ENCODE measurements around the gene UNC45A.

The UNC45A gene

GRCh38 chr15:90959028-90959595 is 24.0 kb downstream of the UNC45A start:
- no peak for DNase-seq (ENCODE audit: low read depth in 3 of 3, low spot score in 1 of 3)

- DNase-seq (ENCODE audit: low read depth in 3 of 3, low spot score in 1 of 3): no peak
Observed at GRCh38 chr15:90959894-90960293, 24.8 kb downstream of the UNC45A start.

DNA sequence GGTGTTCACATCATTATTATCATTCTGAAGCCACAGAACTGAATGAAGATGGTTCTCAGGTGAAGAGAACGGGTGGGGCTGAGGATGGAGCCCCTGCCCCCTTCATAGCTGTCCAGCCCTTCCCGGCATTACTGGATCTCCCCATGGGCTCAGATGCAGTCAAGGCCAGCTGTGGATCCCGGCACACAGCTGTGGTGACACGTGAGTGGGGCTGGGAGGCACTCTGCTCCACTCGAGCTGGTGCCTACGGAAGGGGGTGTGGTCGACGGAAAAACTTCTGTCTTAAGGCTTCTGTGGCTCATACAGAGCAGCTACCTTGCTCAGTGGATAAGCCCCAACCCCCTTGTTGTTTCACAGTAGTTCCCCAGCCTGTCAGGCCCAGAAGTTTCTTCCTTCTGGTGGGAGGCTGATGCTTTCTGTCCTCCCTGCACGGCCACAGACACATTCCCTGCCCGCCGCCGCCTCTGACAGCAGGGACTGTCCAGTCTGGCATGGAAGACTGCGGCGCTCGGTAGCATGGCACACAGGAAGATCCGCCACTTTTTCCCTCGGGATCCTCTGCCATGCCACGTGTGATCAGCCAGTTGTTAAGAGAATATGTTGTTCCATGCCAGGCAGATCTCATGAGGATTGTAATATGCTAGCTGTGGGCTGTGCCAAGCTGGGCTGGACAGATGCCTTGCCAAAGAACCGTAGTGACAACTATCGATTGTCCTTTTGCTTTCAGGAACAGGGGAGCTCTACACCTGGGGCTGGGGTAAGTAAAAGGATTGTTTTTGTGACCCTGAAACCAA is 25.4 kb downstream of the UNC45A start:
- no peak for DNase-seq (ENCODE audit: low read depth in 3 of 3, low spot score in 1 of 3)

- DNase-seq (ENCODE audit: low read depth in 3 of 3, low spot score in 1 of 3): no peak
Observed at GRCh38 chr15:90962021-90962420, 26.9 kb downstream of the UNC45A start.

DNA sequence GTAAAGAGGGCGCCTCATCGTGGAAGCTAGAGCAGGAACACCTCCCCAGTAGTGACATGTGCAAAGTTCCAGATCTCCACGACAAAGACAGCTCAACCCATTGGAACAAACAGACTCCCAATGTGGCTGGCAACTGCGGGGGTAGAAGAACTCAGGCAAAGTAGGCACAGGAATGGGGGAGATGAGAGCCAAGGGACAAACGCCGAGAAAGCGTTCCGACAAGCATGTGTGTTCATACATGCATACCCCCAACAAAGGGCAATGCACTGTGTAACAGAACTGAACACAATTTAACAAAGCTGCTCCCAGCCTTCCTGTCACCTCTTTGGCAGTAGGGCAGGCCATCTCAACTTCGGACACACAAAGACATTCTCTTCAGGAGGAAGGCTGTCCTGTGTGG is 31.2 kb downstream of the UNC45A start:
- DNase-seq (ENCODE audit: low read depth in 3 of 3, low spot score in 1 of 3): no peak

DNA sequence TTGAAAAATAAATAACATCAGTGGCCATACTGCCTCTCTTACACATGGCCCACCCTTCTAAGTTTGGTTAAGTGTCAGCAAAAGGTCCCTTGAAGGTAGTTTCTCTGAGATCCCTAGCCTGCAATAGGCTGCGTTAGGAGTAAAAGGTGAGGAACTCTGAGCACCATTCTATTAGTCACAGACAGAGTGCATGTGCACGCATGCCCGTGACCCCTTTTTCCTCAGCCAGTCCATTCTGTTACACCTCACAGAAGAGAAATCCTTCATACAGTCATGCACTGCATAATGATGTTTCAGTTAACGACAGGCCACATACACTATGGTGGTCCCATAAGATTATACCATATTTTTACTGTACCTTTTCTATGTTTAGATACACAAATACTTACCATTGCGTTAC is 32.1 kb downstream of the UNC45A start:
- DNase-seq (ENCODE audit: low read depth in 3 of 3, low spot score in 1 of 3): no peak

DNA sequence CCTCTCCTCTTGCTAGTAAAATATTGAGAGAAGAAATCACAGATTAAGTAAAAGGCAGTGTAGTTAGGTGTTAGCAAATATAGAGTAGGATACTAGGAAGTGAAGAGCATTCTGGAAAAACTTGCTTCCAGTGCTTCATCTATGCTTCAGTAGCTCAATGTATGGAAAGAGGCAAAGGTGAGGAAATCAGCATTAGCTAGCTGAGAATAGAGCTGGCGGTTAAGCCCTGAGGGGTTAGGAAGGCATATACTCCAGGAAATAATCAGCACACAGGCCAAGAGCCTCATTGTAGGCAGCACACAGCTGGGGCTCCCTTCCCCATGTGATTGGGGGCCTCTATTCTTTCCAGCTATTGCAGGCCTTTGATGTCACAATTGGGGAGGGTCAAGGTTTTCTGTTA is 33.3 kb downstream of the UNC45A start:
- DNase-seq (ENCODE audit: low read depth in 3 of 3, low spot score in 1 of 3): no peak

- DNase-seq (ENCODE audit: low read depth in 3 of 3, low spot score in 1 of 3): no peak
Observed at GRCh38 chr15:90970274-90970673, 35.2 kb downstream of the UNC45A start.

GRCh38 chr15:90972133-90972532 is 37.0 kb downstream of the UNC45A start:
- DNase-seq (ENCODE audit: low read depth in 3 of 3, low spot score in 1 of 3): no peak

DNA sequence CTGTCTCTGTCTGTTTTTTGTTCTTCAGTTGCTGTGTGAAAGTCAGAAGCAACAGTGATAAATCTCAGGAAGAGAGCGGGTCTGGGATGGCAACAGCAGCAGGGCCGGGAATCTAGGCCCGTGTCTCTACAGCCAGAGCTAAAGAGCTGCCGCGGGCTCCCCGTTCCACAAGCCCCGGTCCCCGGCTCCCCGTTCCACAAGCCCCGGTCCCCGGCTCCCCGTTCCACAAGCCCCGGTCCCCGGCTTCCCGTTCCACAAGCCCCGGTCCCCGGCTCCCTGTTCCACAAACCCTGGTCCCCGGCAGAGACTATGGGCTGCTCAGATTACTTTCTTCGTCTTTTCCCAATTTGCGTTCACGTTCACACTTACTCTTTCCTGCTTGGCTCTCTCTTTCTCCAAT is 39.1 kb downstream of the UNC45A start:
- DNase-seq (ENCODE audit: low read depth in 3 of 3, low spot score in 1 of 3): no peak

GRCh38 chr15:90979582-90979981 is 44.5 kb downstream of the UNC45A start:
- DNase-seq (ENCODE audit: low read depth in 3 of 3, low spot score in 1 of 3): no peak

DNA sequence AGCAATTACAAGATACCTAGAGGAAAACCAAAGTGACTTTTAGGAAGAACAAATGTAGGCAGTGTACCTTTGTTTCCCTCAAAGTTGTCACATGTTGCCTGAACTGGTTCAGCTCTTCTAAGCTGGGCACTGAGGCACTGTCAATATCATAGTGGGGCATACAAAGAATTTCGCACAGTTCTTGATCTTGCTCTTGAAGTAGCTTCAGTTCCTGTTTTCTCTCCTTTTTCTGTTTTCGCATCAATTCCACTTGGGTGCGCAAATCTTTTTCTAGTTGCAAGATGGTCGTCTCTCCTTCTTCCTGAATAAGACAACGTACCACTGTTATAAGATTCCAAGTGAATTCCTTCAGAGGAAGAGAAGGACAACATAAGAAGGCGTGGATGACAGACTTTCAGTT is 46.6 kb downstream of the UNC45A start:
- DNase-seq (ENCODE audit: low read depth in 3 of 3, low spot score in 1 of 3): no peak

DNA sequence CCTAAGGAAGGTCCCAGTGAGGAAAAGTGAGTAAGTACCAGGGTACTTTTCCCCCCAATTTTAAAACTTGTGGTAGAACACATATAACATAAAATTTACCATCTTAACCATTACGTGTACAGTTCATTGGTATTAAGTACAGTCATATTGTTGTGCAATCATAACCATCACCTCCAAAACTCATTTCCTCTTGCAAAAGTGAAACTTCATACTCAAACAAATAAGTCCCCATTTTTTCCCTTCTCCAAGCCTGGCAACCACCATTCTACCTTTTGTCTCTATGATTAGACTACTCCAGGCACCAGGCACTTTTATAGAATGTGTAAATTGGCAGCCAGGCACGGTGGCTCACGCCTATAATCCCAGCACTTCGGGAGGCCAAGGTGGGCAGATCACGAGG is 47.0 kb downstream of the UNC45A start:
- no peak for DNase-seq (ENCODE audit: low read depth in 3 of 3, low spot score in 1 of 3)

- no peak for DNase-seq (ENCODE audit: low read depth in 3 of 3, low spot score in 1 of 3)
Observed at GRCh38 chr15:90986790-90987507, 51.9 kb downstream of the UNC45A start.

DNA sequence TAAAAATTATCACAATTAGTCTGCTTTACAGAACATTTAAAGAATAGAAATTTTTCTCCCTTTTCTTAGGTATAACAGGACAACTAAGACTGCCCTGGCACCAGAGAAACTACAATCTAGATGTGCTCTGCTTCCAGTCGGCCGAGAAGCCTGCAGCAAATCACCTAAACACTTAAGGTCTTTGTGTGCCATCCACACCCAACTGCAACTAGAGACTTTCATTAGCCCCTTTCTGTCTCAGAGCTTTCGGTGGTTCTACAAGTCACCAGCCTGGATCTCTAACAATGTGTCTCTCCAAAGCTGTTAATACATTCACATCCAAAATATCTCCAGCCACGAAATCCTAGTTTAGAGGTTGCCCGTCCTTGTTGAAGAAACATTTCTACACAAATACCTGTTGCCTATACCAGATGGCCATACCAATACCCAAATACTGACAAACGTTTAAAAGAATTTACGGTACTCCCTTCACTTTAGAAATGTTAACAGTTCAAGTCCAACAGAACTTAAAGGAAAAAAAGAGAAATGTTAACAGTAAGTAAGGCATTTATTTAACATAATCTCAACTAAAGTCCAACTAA is 52.6 kb downstream of the UNC45A start:
- no peak for DNase-seq (ENCODE audit: low read depth in 3 of 3, low spot score in 1 of 3)

DNA sequence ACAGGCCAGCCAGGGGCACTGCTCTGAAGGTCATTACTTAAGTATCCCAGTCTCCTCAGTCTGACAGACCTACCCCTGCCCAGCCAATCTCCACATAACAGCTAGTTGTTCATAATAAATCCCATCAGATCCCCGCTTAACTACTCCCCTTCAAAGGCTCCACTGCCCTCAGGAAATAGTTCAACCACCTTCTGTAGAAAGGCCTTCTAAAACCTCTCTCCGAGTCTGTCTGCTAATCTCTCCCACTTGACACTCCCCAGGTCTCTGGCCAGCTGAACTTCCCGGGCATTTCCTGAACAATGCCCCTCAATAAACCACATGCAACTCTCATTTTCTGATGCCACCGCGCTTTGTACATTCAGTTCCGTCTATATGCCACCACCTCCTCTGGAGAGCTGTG is 53.2 kb downstream of the UNC45A start:
- DNase-seq (ENCODE audit: low read depth in 3 of 3, low spot score in 1 of 3): no peak

DNA sequence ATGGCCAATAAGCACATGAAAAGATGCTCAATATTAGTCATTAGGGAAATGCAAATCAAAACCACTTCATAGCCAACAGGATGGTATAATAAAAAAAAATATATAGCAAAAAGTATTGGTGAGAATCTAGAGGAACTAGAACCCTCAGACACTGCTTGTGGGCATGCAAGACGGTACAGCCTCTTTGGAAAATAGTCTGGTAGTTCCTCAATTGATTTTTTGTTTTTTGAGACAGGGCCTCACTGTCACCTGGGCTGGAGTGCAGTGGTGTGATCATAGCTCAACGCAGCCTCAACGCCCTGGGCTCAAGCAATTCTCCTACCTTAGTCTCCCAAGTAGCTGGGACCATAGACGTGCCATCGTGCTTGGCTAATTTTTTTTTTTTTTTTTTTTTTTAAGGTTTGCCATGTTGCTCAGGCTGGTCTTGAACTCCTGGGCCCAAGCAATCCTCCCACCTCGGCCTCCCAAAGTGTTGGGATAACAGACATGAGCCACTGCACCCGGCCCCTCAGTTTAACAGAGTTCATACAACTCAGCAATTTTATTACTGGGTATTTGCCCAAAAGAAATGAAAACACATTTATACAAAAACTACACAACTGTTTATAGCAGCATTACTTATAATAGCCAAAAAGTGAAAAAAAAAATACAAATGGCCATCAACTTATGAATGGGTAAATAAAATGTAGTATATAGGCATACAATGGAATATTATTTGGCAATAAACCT is 54.1 kb downstream of the UNC45A start:
- no peak for DNase-seq (ENCODE audit: low read depth in 3 of 3, low spot score in 1 of 3)

- no peak for DNase-seq (ENCODE audit: low read depth in 3 of 3, low spot score in 1 of 3)
Observed at GRCh38 chr15:90990446-90990845, 55.4 kb downstream of the UNC45A start.

- no peak for DNase-seq (ENCODE audit: low read depth in 3 of 3, low spot score in 1 of 3)
Observed at GRCh38 chr15:90991587-90992285, 56.7 kb downstream of the UNC45A start.

DNA sequence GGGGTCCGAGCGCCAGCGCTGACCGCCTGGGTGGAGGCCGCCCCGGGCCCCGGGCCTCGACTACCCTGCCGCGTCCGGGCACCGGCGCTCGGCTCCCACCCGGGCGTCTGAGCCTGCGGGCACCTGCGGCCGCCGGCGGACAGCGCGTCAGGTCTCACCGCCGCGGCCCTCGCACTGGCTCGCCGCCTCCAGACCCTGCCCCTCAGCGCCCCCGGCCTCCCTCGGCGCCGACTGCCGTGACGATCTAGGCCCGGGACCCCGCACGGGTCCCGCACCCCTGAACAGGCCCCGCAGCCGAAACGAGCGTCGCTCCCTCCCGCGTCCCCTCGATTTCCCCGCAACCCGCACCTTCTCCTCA is 59.0 kb downstream of the UNC45A start:
- DNase-seq (ENCODE audit: low read depth in 3 of 3, low spot score in 1 of 3): no peak

Measured in stimulated activated CD4-positive, alpha-beta T cell treated with anti-CD3 and anti-CD28 coated beads, TNF-alpha, amount 100 ng/mL, for 1 hour (primary cell).